Measurements from ENCODE around the gene OLFML1. TPM values are rescaled to one million over a fixed set of nuclear protein-coding genes. Genes with fewer than 3 reads are reported as not detected.

OLFML1 gene
- total and polyA plus RNA-seq, 10 of the 15 experiments (the other 5 are each of a cell fraction or from before 2014, with no cell fraction given): 0.04 to 0.71 (median 0.21) TPM; not detected in 6

GRCh38 chr11:7533199-7534041, 48.1 kb downstream of the OLFML1 start:
- WGBS (ENCODE audit: insufficient coverage, insufficient replicate concordance, low lambda C conversion rate, missing lambda C conversion rate): 15% methylated on average over 8 of the region's 8 CpGs
- peak overlapping the region; percentile 98 for H3K4me2 ChIP-seq (ENCODE audit: control insufficient read depth, insufficient read depth)
- ATAC-seq (peak; percentile 61), DNase-seq (ENCODE audit: low read depth, low spot score) (no peak), FAIRE-seq (no peak)
- intact Hi-C loops (cut with micrococcal nuclease; ENCODE audit: unreplicated experiment): no loop called here
- TF ChIP-seq MTA3 (IDR thresholded peaks at IDR 0.05; ENCODE audit: borderline replicate concordance, low read length): 0 out of 2 replicates have a peak, but pooled peaks have one; percentile 5
- TF ChIP-seq CHD1 (IDR thresholded peaks at IDR 0.05; ENCODE audit: low read depth, low read length): no peak
- RAD21 ChIA-PET (ENCODE audit: unreplicated experiment): interaction anchor here (0.7 to 3.0 kb wide), 9 partner anchors 10 to 37 kb away, joined by 3 to 18 read pairs (median 4); partner anchors contain the start of gene PPFIBP2
- no peaks in the 10 kb centered on the region for H4K20me1 ChIP-seq (ENCODE audit: control insufficient read depth, insufficient read depth)
- peak overlapping the region; percentile 9 for H3K9ac ChIP-seq (ENCODE audit: control insufficient read depth, insufficient read depth, low read length)
- SMC1A ChIA-PET (ENCODE audit: uncharacterized antibody, unreplicated experiment): interaction anchor here (1.0 to 6.3 kb wide), 12 partner anchors 7 to 61 kb away, joined by 3 to 107 read pairs (median 5); no protein-coding TSS in a partner anchor
- H3K36me3 ChIP-seq (ENCODE audit: control insufficient read depth in 2 of 2, insufficient read depth in 2 of 2, low read length in 1 of 2): peaks cover 0 to 7% of the 10 kb centered on the region in 2 experiments; a peak in 1 of 4 replicates
- peak overlapping the region; percentile 85 for H3K27ac ChIP-seq (ENCODE audit: control insufficient read depth, insufficient read depth)
- CTCF ChIA-PET: interaction anchor here (0.8 to 4.8 kb wide), 7 partner anchors 9 to 38 kb away, joined by 3 to 32 read pairs (median 3); partner anchors contain the start of gene PPFIBP2
- H3K9me3 ChIP-seq (replicated peaks; ENCODE audit: control insufficient read depth, insufficient read depth, low read length): no peaks in the 10 kb centered on the region; the same call in 2 of the 3 replicates
- POLR2A ChIA-PET: interaction anchor here (0.7 to 7.6 kb wide), 5 partner anchors 12 to 21 kb away, joined by 3 to 78 read pairs (median 4); no protein-coding TSS in a partner anchor
- peaks cover 91% of the 10 kb centered on the region for H3K79me2 ChIP-seq (ENCODE audit: control insufficient read depth, insufficient read depth, low read length)
- BruUV-seq (replicated peaks): no TSS peak
- H3K4me1 ChIP-seq (ENCODE audit: control insufficient read depth, insufficient read depth, low read length): peaks cover 97% of the 10 kb centered on the region
- H3K4me3 ChIP-seq: peak overlapping the region; percentile 59
- in situ Hi-C loops (cut with MboI): no loop called here
- H3K27me3 ChIP-seq (replicated peaks in 1 of 2; ENCODE audit: control insufficient read depth in 2 of 2, insufficient read depth in 2 of 2, low read length in 1 of 2): no peaks in the 10 kb centered on the region
- H2AFZ ChIP-seq (ENCODE audit: control insufficient read depth, low read depth, low read length): no peak overlapping the region

DNA sequence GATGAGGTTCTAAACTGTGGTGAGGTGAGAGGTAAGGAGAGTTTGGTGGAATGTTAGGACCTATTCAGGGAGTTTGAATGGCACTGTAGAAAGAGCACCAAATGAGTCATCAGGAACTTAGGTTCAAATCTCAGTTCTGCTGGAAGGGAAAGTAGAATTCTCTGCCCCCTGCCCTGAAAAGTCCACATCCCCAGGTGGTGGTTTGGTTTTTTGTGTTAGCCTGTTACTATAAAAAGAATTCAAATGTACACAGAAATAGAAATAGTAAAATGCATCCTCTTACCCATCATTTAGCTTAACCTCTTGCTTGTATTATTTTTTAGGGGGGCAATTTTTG, 48.7 kb downstream of the OLFML1 start:
- no peaks in the 10 kb centered on the region; the same call in 2 of the 3 replicates for H3K9me3 ChIP-seq (replicated peaks; ENCODE audit: control insufficient read depth, insufficient read depth, low read length)
- intact Hi-C loops (cut with micrococcal nuclease; ENCODE audit: unreplicated experiment): no loop called here
- ATAC-seq (peak; percentile 45), FAIRE-seq (peak; percentile 62), DNase-seq (ENCODE audit: low read depth, low spot score) (no peak)
- peaks cover 90% of the 10 kb centered on the region for H3K79me2 ChIP-seq (ENCODE audit: control insufficient read depth, insufficient read depth, low read length)
- no TSS peak for BruUV-seq (replicated peaks)
- H3K9ac ChIP-seq (ENCODE audit: control insufficient read depth, insufficient read depth, low read length): peak overlapping the region; percentile 19
- H4K20me1 ChIP-seq (ENCODE audit: control insufficient read depth, insufficient read depth): no peaks in the 10 kb centered on the region
- peak overlapping the region; percentile 85 for H3K27ac ChIP-seq (ENCODE audit: control insufficient read depth, insufficient read depth)
- ChIA-PET CTCF (interaction anchor here (0.8 to 4.8 kb wide), 8 partner anchors 9 to 38 kb away, joined by 3 to 32 read pairs (median 4); partner anchors contain the start of gene PPFIBP2), SMC1A (ENCODE audit: uncharacterized antibody, unreplicated experiment) (interaction anchor here (0.8 to 6.3 kb wide), 14 partner anchors 8 to 61 kb away, joined by 3 to 107 read pairs (median 5); no protein-coding TSS in a partner anchor), RAD21 (ENCODE audit: unreplicated experiment) (interaction anchor here (1.2 to 3.0 kb wide), 8 partner anchors 9 to 38 kb away, joined by 3 to 18 read pairs (median 4); partner anchors contain the start of gene PPFIBP2), POLR2A (interaction anchor here (0.7 to 7.6 kb wide), 4 partner anchors 11 to 16 kb away, joined by 3 to 78 read pairs (median 4); no protein-coding TSS in a partner anchor)
- peak overlapping the region; percentile 98 for H3K4me2 ChIP-seq (ENCODE audit: control insufficient read depth, insufficient read depth)
- H3K36me3 ChIP-seq (ENCODE audit: control insufficient read depth in 2 of 2, insufficient read depth in 2 of 2, low read length in 1 of 2): peaks cover 0 to 7% of the 10 kb centered on the region in 2 experiments; a peak in 1 of 4 replicates
- peaks cover 93% of the 10 kb centered on the region for H3K4me1 ChIP-seq (ENCODE audit: control insufficient read depth, insufficient read depth, low read length)
- H3K4me3 ChIP-seq: peak overlapping the region; percentile 59
- in situ Hi-C loops (cut with MboI): no loop called here
- no peaks in the 10 kb centered on the region for H3K27me3 ChIP-seq (replicated peaks in 1 of 2; ENCODE audit: control insufficient read depth in 2 of 2, insufficient read depth in 2 of 2, low read length in 1 of 2)
- H2AFZ ChIP-seq (ENCODE audit: control insufficient read depth, low read depth, low read length): no peak overlapping the region
- TF ChIP-seq TCF3 (IDR thresholded peaks at IDR 0.05; ENCODE audit: borderline replicate concordance, insufficient read depth, low read depth, low read length) (0 out of 2 replicates have a peak, but pooled peaks have one; percentile 10), KDM1A (IDR thresholded peaks at IDR 0.05; ENCODE audit: borderline replicate concordance) (no peak), EZH2 (IDR thresholded peaks at IDR 0.05; ENCODE audit: borderline replicate concordance, control insufficient read depth, low read depth, low read length) (no peak), KLF5 (IDR thresholded peaks at IDR 0.05; ENCODE audit: partially characterized antibody) (no peak), NFYA (IDR thresholded peaks at IDR 0.05; ENCODE audit: borderline replicate concordance, low read depth, low read length) (no peak), IRF3 (IDR thresholded peaks at IDR 0.05) (no peak)
- TF ChIP-seq, protein P1, sequence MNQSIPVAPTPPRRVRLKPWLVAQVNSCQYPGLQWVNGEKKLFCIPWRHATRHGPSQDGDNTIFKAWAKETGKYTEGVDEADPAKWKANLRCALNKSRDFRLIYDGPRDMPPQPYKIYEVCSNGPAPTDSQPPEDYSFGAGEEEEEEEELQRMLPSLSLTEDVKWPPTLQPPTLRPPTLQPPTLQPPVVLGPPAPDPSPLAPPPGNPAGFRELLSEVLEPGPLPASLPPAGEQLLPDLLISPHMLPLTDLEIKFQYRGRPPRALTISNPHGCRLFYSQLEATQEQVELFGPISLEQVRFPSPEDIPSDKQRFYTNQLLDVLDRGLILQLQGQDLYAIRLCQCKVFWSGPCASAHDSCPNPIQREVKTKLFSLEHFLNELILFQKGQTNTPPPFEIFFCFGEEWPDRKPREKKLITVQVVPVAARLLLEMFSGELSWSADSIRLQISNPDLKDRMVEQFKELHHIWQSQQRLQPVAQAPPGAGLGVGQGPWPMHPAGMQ (IDR thresholded peaks at IDR 0.05; ENCODE audit: borderline replicate concordance): no peak
- TF ChIP-seq, protein P2, sequence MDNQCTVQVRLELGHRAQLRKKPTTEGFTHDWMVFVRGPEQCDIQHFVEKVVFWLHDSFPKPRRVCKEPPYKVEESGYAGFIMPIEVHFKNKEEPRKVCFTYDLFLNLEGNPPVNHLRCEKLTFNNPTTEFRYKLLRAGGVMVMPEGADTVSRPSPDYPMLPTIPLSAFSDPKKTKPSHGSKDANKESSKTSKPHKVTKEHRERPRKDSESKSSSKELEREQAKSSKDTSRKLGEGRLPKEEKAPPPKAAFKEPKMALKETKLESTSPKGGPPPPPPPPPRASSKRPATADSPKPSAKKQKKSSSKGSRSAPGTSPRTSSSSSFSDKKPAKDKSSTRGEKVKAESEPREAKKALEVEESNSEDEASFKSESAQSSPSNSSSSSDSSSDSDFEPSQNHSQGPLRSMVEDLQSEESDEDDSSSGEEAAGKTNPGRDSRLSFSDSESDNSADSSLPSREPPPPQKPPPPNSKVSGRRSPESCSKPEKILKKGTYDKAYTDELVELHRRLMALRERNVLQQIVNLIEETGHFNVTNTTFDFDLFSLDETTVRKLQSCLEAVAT (IDR thresholded peaks at IDR 0.05): no peak
